HepG2 (cell line): ENCODE results near the gene TSACC. TPM values are rescaled to one million over a fixed set of nuclear protein-coding genes. Genes with fewer than 3 reads are reported as not detected.

Source experiments
- BCLAF1 ChIP-seq: fragments of 450-650 bp; IDR thresholded peaks from 2 replicates; pipeline ENCODE4 v1.6.1; 2017; ENCODE audit warnings: mild to moderate bottlenecking
- EZH2 ChIP-seq: conservative IDR thresholded peaks from 2 replicates; pipeline ENCODE4 v1.6.1; 2012; ENCODE audit warnings: mild to moderate bottlenecking, low read depth, low read length, moderate library complexity
- HCFC1 ChIP-seq: fragments of 150-350 bp; IDR thresholded peaks from 2 replicates; pipeline ENCODE4 v1.6.1; 2014; ENCODE audit warnings: low read depth, low read length
- HMGXB3 ChIP-seq: sonication (generic); formaldehyde crosslinking; IDR thresholded peaks from 2 replicates; pipeline ENCODE4 v1.4.0; 2020; ENCODE audit warnings: missing genetic modification reagents, borderline replicate concordance
- RFX3 ChIP-seq: IDR thresholded peaks from 2 replicates; pipeline ENCODE4 v1.6.1; 2016; ENCODE audit warnings: missing biosample characterization, missing genetic modification reagents
- RFX5 ChIP-seq: IDR thresholded peaks from 2 replicates; pipeline ENCODE4 v1.6.1; 2011; ENCODE audit warnings: low read depth, low read length, improper control_type of control experiment
- ZNF3 ChIP-seq: IDR thresholded peaks from 2 replicates; pipeline ENCODE4 v1.7.0; 2017; ENCODE audit warnings: inconsistent platforms
- ZNF383 ChIP-seq: sonication (generic); formaldehyde crosslinking; IDR thresholded peaks from 2 replicates; pipeline ENCODE4 v1.4.0; 2020; ENCODE audit warnings: missing genetic modification reagents, mild to moderate bottlenecking, borderline replicate concordance
- ZSCAN22 ChIP-seq: sonication (generic); formaldehyde crosslinking; IDR thresholded peaks from 2 replicates; pipeline ENCODE4 v1.4.0; 2020; ENCODE audit warnings: mild to moderate bottlenecking, missing genetic modification reagents
- ZSCAN31 ChIP-seq: sonication (generic); formaldehyde crosslinking; IDR thresholded peaks from 2 replicates; pipeline ENCODE4 v1.5.0; 2020; ENCODE audit warnings: low read depth, mild to moderate bottlenecking, missing genetic modification reagents
- ZZZ3 ChIP-seq: sonication (generic); formaldehyde crosslinking; IDR thresholded peaks from 2 replicates; pipeline ENCODE4 v1.4.0; 2020; ENCODE audit warnings: missing genetic modification reagents, mild to moderate bottlenecking, borderline replicate concordance
- polyA plus RNA-seq, 8 experiments: library from polyadenylated mRNA; depleted of rRNA in 3 of 8; stranded (reverse) in 7 of 8; unstranded in 1 of 8; fragments of >200 nt; fragmentation: Illumina TruSeq in 4 of 8; extraction: Trizol in 4 of 8; gene quantifications; 2 replicates each; pipeline versions ENCODE4 v1.2.1 to v1.2.3, GENCODE V29; 2011 to 2016; ENCODE audit warnings: low read depth in 4 of 8, missing spikeins in 1 of 8, mixed read lengths in 1 of 8; ENCODE audit not compliant: insufficient read depth in 1 of 8
- total RNA-seq, 5 experiments: library from RNA; depleted of rRNA; stranded (reverse); fragments of >200 nt; fragmentation: Illumina TruSeq; extraction: Trizol; gene quantifications; 2 replicates each; pipeline ENCODE4 v1.2.3, GENCODE V29; 2016; ENCODE audit warnings: low read depth in 1 of 5
- TF ChIP-seq, protein P1 (sequence below): IDR thresholded peaks from 2 replicates; pipeline ENCODE4 v1.6.1; 2016; ENCODE audit warnings: low read depth, missing genetic modification reagents, missing compliant biosample characterization
- TF ChIP-seq, protein P2 (sequence below): sonication (generic); formaldehyde crosslinking; IDR thresholded peaks from 2 replicates; pipeline ENCODE4 v1.5.0; 2020; ENCODE audit warnings: mild to moderate bottlenecking, low read depth, missing genetic modification reagents, borderline replicate concordance
- TF ChIP-seq, protein P3 (sequence below): fragments of 450-650 bp; IDR thresholded peaks from 2 replicates; pipeline ENCODE4 v1.6.1; 2017

The TSACC gene
- total and polyA plus RNA-seq, 2 of the 13 experiments (the other 11 are each of a cell fraction or from before 2014, with no cell fraction given) = 1.5 to 2.6 TPM

GRCh38 chr1:156338180-156338976, at the start of gene TSACC, which contains the start of gene CCT3 (continued):
- TF ChIP-seq HMGXB3 (CRISPR knock-in tag) (peak; percentile 35; the same call in 1 of the 2 replicates), ZNF383 (CRISPR knock-in tag) (no peak), EZH2 (no peak), ZSCAN22 (CRISPR knock-in tag) (no peak), BCLAF1 (no peak), RFX3 (CRISPR knock-in tag) (no peak), HCFC1 (peak; percentile 93), RFX5 (peak; percentile 14; the same call in 1 of the 2 replicates), ZZZ3 (CRISPR knock-in tag) (no peak), ZNF3 (CRISPR knock-in tag) (no peak), ZSCAN31 (CRISPR knock-in tag) (0 out of 2 replicates have a peak, but pooled peaks have one; percentile 23)
- TF ChIP-seq, protein P1, sequence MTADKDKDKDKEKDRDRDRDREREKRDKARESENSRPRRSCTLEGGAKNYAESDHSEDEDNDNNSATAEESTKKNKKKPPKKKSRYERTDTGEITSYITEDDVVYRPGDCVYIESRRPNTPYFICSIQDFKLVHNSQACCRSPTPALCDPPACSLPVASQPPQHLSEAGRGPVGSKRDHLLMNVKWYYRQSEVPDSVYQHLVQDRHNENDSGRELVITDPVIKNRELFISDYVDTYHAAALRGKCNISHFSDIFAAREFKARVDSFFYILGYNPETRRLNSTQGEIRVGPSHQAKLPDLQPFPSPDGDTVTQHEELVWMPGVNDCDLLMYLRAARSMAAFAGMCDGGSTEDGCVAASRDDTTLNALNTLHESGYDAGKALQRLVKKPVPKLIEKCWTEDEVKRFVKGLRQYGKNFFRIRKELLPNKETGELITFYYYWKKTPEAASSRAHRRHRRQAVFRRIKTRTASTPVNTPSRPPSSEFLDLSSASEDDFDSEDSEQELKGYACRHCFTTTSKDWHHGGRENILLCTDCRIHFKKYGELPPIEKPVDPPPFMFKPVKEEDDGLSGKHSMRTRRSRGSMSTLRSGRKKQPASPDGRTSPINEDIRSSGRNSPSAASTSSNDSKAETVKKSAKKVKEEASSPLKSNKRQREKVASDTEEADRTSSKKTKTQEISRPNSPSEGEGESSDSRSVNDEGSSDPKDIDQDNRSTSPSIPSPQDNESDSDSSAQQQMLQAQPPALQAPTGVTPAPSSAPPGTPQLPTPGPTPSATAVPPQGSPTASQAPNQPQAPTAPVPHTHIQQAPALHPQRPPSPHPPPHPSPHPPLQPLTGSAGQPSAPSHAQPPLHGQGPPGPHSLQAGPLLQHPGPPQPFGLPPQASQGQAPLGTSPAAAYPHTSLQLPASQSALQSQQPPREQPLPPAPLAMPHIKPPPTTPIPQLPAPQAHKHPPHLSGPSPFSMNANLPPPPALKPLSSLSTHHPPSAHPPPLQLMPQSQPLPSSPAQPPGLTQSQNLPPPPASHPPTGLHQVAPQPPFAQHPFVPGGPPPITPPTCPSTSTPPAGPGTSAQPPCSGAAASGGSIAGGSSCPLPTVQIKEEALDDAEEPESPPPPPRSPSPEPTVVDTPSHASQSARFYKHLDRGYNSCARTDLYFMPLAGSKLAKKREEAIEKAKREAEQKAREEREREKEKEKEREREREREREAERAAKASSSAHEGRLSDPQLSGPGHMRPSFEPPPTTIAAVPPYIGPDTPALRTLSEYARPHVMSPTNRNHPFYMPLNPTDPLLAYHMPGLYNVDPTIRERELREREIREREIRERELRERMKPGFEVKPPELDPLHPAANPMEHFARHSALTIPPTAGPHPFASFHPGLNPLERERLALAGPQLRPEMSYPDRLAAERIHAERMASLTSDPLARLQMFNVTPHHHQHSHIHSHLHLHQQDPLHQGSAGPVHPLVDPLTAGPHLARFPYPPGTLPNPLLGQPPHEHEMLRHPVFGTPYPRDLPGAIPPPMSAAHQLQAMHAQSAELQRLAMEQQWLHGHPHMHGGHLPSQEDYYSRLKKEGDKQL (CRISPR knock-in tag) = no peak
- TF ChIP-seq, protein P2, sequence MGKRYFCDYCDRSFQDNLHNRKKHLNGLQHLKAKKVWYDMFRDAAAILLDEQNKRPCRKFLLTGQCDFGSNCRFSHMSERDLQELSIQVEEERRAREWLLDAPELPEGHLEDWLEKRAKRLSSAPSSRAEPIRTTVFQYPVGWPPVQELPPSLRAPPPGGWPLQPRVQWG (CRISPR knock-in tag) = no peak
- TF ChIP-seq, protein P3, sequence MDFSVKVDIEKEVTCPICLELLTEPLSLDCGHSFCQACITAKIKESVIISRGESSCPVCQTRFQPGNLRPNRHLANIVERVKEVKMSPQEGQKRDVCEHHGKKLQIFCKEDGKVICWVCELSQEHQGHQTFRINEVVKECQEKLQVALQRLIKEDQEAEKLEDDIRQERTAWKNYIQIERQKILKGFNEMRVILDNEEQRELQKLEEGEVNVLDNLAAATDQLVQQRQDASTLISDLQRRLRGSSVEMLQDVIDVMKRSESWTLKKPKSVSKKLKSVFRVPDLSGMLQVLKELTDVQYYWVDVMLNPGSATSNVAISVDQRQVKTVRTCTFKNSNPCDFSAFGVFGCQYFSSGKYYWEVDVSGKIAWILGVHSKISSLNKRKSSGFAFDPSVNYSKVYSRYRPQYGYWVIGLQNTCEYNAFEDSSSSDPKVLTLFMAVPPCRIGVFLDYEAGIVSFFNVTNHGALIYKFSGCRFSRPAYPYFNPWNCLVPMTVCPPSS = no peak
